SK-N-SH (cell line): Measurements from ENCODE around the gene SLC12A7. TPM values are rescaled to one million over a fixed set of nuclear protein-coding genes. Genes with fewer than 3 reads are reported as not detected.
A peak's percentile ranks its signal among the peaks of the same experiment; 100 is the strongest.
"Not testable (repeated sequence)": the region's sequence is repeated elsewhere in the genome, so short reads cannot be mapped to it uniquely, and the experiment has no call there.

Source experiments
- CTCF ChIA-PET: fragments of 300-600, 350-600 bp; formaldehyde crosslinking; extraction: SDS; loops from one replicate; lab custom pipeline; 2021; lab: Yijun Ruan, JAX
- POLR2A ChIA-PET: fragments of 350-600 bp; sonication (Branson Sonifier 250); formaldehyde crosslinking; extraction: SDS; loops from one replicate; lab custom pipeline; 2020; ENCODE audit warnings: antibody characterized with exemption, inconsistent platforms; lab: Yijun Ruan, JAX
- DNase-seq: peaks from one replicate; pipeline ENCODE4 v3.0.0; 2012
- H2AFZ ChIP-seq: fragments of 200-600 bp; sonication (generic); 2 replicates; pipeline ENCODE4 v1.8.1; 2016; ENCODE audit warnings: antibody characterized with exemption, mild to moderate bottlenecking, low read depth
- H3F3A ChIP-seq: fragments of 200-600 bp; sonication (generic); replicated peaks from 2 replicates; pipeline ENCODE3; 2016; ENCODE audit warnings: antibody characterized with exemption, mild to moderate bottlenecking; ENCODE audit not compliant: insufficient read depth
- H3K27ac ChIP-seq, 2 experiments: fragments of 200-500 bp in 1 of 2; fragments of 200-600 bp in 1 of 2; sonication (Bioruptor generic) in 1 of 2; sonication (generic), shearing (Covaris generic) in 1 of 2; 2 replicates each; pipeline versions ENCODE4 v1.5.1 to v1.6.1; 2014 to 2016; ENCODE audit warnings: low read depth in 2 of 2, inconsistent platforms in 1 of 2, low read length in 1 of 2, mild to moderate bottlenecking in 1 of 2, mixed read lengths in 1 of 2
- H3K27me3 ChIP-seq: fragments of 200-600 bp; sonication (generic), shearing (Covaris generic); 2 replicates; pipeline ENCODE4 v1.6.1; 2016; ENCODE audit warnings: mixed run types; ENCODE audit not compliant: insufficient read depth
- H3K36me3 ChIP-seq, 2 experiments: fragments of 200-500 bp in 1 of 2; fragments of 200-600 bp in 1 of 2; sonication (Bioruptor generic) in 1 of 2; sonication (generic) in 1 of 2; replicated peaks in 1 of 2; 2 replicates each; pipeline versions ENCODE3 to v1.5.1; 2014 to 2016; ENCODE audit warnings: low read length in 1 of 2, mild to moderate bottlenecking in 1 of 2; ENCODE audit not compliant: insufficient read depth in 2 of 2, control insufficient read depth in 1 of 2
- H3K4me1 ChIP-seq, 2 experiments: fragments of 200-500 bp in 1 of 2; fragments of 200-600 bp in 1 of 2; sonication (Bioruptor generic) in 1 of 2; sonication (generic), shearing (Covaris generic) in 1 of 2; 2 replicates each; pipeline versions ENCODE4 v1.5.1 to v1.6.1; 2014 to 2016; ENCODE audit warnings: low read depth in 1 of 2, low read length in 1 of 2, mixed run types in 1 of 2; ENCODE audit not compliant: insufficient read depth in 2 of 2, control insufficient read depth in 1 of 2
- H3K4me2 ChIP-seq: fragments of 200-600 bp; sonication (generic), shearing (Covaris generic); 2 replicates; pipeline ENCODE4 v1.6.1; 2017; ENCODE audit warnings: mixed run types
- H3K4me3 ChIP-seq, 2 experiments: fragments of 200-500 bp in 1 of 2; fragments of 200-600 bp in 1 of 2; sonication (Bioruptor generic) in 1 of 2; sonication (generic), shearing (Covaris generic) in 1 of 2; 2 replicates each; pipeline versions ENCODE4 v1.5.1 to v1.8.1; 2014 to 2016; ENCODE audit warnings: low read depth in 2 of 2, inconsistent platforms in 1 of 2, low read length in 1 of 2, mild to moderate bottlenecking in 1 of 2, mixed read lengths in 1 of 2, moderate library complexity in 1 of 2
- H3K79me2 ChIP-seq: fragments of 200-600 bp; sonication (generic); 2 replicates; pipeline ENCODE4 v1.8.1; 2017; ENCODE audit warnings: mild to moderate bottlenecking; ENCODE audit not compliant: insufficient read depth
- H3K9ac ChIP-seq: fragments of 200-600 bp; sonication (generic); 2 replicates; pipeline ENCODE4 v1.6.1; 2017; ENCODE audit warnings: mixed run types
- H3K9me2 ChIP-seq: fragments of 200-600 bp; sonication (generic); 2 replicates; pipeline ENCODE4 v1.6.1; 2017; ENCODE audit warnings: mixed run types
- H3K9me3 ChIP-seq: fragments of 200-600 bp; sonication (generic); 2 replicates; pipeline ENCODE4 v1.6.1; 2017; ENCODE audit warnings: mixed run types, mild to moderate bottlenecking, moderate library complexity
- H4K20me1 ChIP-seq: fragments of 200-600 bp; sonication (generic); 2 replicates; pipeline ENCODE4 v1.6.1; 2017; ENCODE audit warnings: mild to moderate bottlenecking, mixed run types; ENCODE audit not compliant: insufficient read depth
- ELF1 ChIP-seq: IDR thresholded peaks from 2 replicates; pipeline ENCODE4 v1.4.0; 2012
- EZH2phosphoT487 ChIP-seq: fragments of 200-600 bp; sonication (generic); IDR thresholded peaks from 2 replicates; pipeline ENCODE4 v1.6.1; 2017; ENCODE audit warnings: low read depth, mixed run types, mild to moderate bottlenecking, antibody characterized with exemption, moderate library complexity, borderline replicate concordance
- FOXJ3 ChIP-seq: sonication (generic); formaldehyde crosslinking; IDR thresholded peaks from 2 replicates; pipeline ENCODE4 v1.5.1; 2020; ENCODE audit warnings: mild to moderate bottlenecking, missing genetic modification reagents
- GATA2 ChIP-seq: sonication (generic); formaldehyde crosslinking; IDR thresholded peaks from 2 replicates; pipeline ENCODE4 v1.5.0; 2020; ENCODE audit warnings: mild to moderate bottlenecking, missing genetic modification reagents
- MEF2A ChIP-seq: IDR thresholded peaks from 2 replicates; pipeline ENCODE4 v1.4.0; 2012; ENCODE audit warnings: low read depth, borderline replicate concordance
- NFIC ChIP-seq: IDR thresholded peaks from 2 replicates; pipeline ENCODE4 v1.4.0; 2012; ENCODE audit warnings: borderline replicate concordance
- POLR2AphosphoS5 ChIP-seq: IDR thresholded peaks from 2 replicates; pipeline ENCODE4 v1.6.1; 2012; ENCODE audit warnings: low read depth, low read length
- RAD21 ChIP-seq: IDR thresholded peaks from 2 replicates; pipeline ENCODE4 v1.6.1; 2012; ENCODE audit warnings: mild to moderate bottlenecking, low read length
- REST ChIP-seq: IDR thresholded peaks from 2 replicates; pipeline ENCODE4 v1.6.1; 2012; ENCODE audit warnings: mild to moderate bottlenecking, low read depth, low read length, moderate library complexity
- TEAD4 ChIP-seq: IDR thresholded peaks from 2 replicates; pipeline ENCODE4 v1.4.0; 2012; ENCODE audit warnings: mild to moderate bottlenecking, borderline replicate concordance; ENCODE audit not compliant: insufficient read depth
- YY1 ChIP-seq: IDR thresholded peaks from 2 replicates; pipeline ENCODE4 v1.4.0; 2012; ENCODE audit warnings: low read depth, mild to moderate bottlenecking
- WGBS: methylation state at CpG from one replicate; pipeline ENCODE4 v1.1.6; 2017; ENCODE audit warnings: low lambda C conversion rate; 5-methylcytosine and 5-hydroxymethylcytosine counted together
- polyA plus RNA-seq, 3 experiments: library from polyadenylated mRNA; depleted of rRNA; stranded (reverse); fragments of >200 nt; gene quantifications; 2 replicates each; pipeline ENCODE4 v1.2.3, GENCODE V29; 2012
- TF ChIP-seq, protein P1 (sequence below): IDR thresholded peaks from 2 replicates; pipeline ENCODE4 v1.4.0; 2012; ENCODE audit warnings: low read depth, borderline replicate concordance
- TF ChIP-seq, protein P2 (sequence below): IDR thresholded peaks from 2 replicates; pipeline ENCODE4 v1.4.0; 2012; ENCODE audit warnings: low read depth
- TF ChIP-seq, protein P3 (sequence below): IDR thresholded peaks from 2 replicates; pipeline ENCODE4; 2012

The SLC12A7 gene
- polyA plus RNA-seq, 1 of the 3 experiments (the other 2 are of a cell fraction) = 2.6 TPM

GRCh38 chr5:1062761-1063568, 48.9 kb downstream of the SLC12A7 start:
- Histone ChIP-seq H3K79me2 (no peaks in the 10 kb centered on the region), H2AFZ (no peak overlapping the region), H3K27me3 (no peaks in the 10 kb centered on the region), H3K4me1 (no peaks in the 10 kb centered on the region), H3K9me2 (no peaks in the 10 kb centered on the region), H3K9me3 (no peaks in the 10 kb centered on the region), H3F3A (no peaks in the 10 kb centered on the region), H3K4me2 (no peak overlapping the region), H3K4me3 (no peak overlapping the region), H4K20me1 (no peaks in the 10 kb centered on the region), H3K27ac (no peak overlapping the region), H3K36me3 (no peaks in the 10 kb centered on the region), H3K9ac (no peak overlapping the region)
- ChIA-PET CTCF (no interaction called here), POLR2A (no interaction called here)
- TF ChIP-seq FOXJ3 (CRISPR knock-in tag) = no peak
- no peak for TF ChIP-seq POLR2AphosphoS5
- no peak for TF ChIP-seq YY1
- TF ChIP-seq GATA2 (CRISPR knock-in tag) = no peak
- no peak for TF ChIP-seq ELF1
- TF ChIP-seq NFIC = no peak
- TF ChIP-seq, protein P1, sequence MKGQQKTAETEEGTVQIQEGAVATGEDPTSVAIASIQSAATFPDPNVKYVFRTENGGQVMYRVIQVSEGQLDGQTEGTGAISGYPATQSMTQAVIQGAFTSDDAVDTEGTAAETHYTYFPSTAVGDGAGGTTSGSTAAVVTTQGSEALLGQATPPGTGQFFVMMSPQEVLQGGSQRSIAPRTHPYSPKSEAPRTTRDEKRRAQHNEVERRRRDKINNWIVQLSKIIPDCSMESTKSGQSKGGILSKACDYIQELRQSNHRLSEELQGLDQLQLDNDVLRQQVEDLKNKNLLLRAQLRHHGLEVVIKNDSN = no peak
- TF ChIP-seq RAD21 = no peak
- TF ChIP-seq, protein P2, sequence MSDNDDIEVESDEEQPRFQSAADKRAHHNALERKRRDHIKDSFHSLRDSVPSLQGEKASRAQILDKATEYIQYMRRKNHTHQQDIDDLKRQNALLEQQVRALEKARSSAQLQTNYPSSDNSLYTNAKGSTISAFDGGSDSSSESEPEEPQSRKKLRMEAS = no peak
- no peak for TF ChIP-seq EZH2phosphoT487
- TF ChIP-seq MEF2A = no peak
- TF ChIP-seq TEAD4 = no peak
- WGBS = 94% methylated on average over 16 of the region's 36 CpGs
- peak; percentile 22 for DNase-seq

DNA sequence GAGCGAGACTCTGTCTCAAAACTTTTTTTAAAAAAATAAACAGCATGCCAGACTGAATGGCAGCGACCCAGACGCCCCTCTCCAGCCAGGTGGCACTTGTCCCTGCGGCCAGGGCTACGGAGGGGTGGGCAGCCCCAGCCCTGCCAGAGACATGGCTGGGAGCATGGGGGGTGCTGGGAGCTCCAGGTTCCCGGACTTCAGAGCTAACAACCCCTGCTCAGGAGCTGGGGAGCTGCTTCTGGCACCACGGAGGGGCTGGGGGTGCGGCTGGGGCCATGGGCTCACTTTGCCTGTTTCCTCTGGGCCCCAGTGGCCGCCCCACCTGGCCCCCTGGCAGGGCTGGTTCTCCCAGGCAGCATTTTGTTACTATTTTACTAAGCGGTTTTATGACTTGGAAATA, 49.9 kb downstream of the SLC12A7 start:
- H3K27me3 ChIP-seq = no peaks in the 10 kb centered on the region
- ChIA-PET CTCF (interaction anchor here (0.6 to 1.5 kb wide), 2 partner anchors 95 to 106 kb away, joined by 3 to 4 read pairs; no protein-coding TSS in a partner anchor), POLR2A (no interaction called here)
- no peak overlapping the region for H3K4me2 ChIP-seq
- no peaks in the 10 kb centered on the region for H3K79me2 ChIP-seq
- H2AFZ ChIP-seq = no peak overlapping the region
- no peak overlapping the region for H3K4me3 ChIP-seq
- H4K20me1 ChIP-seq = no peaks in the 10 kb centered on the region
- H3K27ac ChIP-seq = no peak overlapping the region
- TF ChIP-seq, protein P3, sequence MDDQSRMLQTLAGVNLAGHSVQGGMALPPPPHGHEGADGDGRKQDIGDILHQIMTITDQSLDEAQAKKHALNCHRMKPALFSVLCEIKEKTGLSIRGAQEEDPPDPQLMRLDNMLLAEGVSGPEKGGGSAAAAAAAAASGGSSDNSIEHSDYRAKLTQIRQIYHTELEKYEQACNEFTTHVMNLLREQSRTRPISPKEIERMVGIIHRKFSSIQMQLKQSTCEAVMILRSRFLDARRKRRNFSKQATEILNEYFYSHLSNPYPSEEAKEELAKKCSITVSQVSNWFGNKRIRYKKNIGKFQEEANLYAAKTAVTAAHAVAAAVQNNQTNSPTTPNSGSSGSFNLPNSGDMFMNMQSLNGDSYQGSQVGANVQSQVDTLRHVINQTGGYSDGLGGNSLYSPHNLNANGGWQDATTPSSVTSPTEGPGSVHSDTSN = no peak
- TF ChIP-seq, protein P2 = no peak
- no peak for TF ChIP-seq REST
- TF ChIP-seq, all 33 proteins: peak for 0
- Histone ChIP-seq H3K4me1 (no peaks in the 10 kb centered on the region), H3F3A (no peaks in the 10 kb centered on the region), H3K9ac (no peak overlapping the region), H3K9me3 (no peaks in the 10 kb centered on the region), H3K36me3 (no peaks in the 10 kb centered on the region), H3K9me2 (no peaks in the 10 kb centered on the region)
- peak; percentile 20 for DNase-seq
- 37% methylated on average over 4 of the region's 10 CpGs for WGBS

DNA sequence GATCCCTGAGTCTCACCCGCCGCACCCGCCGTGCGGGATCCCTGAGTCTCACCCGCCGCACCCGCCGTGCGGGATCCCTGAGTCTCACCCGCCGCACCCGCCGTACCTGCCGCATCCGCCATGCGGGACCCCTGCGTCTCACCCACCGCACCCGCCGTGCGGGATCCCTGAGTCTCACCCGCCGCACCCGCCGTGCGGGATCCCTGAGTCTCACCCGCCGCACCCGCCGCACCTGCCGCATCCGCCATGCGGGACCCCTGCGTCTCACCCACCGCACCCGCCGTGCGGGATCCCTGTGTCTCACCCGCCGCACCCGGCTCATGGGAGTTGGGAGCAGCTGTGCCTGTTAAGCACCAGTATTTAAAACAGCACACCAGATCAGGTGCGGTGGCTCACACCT, 50.6 kb downstream of the SLC12A7 start:
- H3K4me1 ChIP-seq = not testable (repeated sequence)

More for the DNA sequence above, 50.6 kb downstream of the SLC12A7 start:
- H3K4me3 ChIP-seq, H3K9ac ChIP-seq, H3K27ac ChIP-seq, H3F3A ChIP-seq, H3K4me2 ChIP-seq, H3K79me2 ChIP-seq, DNase-seq, H4K20me1 ChIP-seq, H3K9me2 ChIP-seq, H3K36me3 ChIP-seq, POLR2A ChIA-PET, H2AFZ ChIP-seq, H3K27me3 ChIP-seq, H3K9me3 ChIP-seq: not testable (repeated sequence)
- WGBS = 91% methylated on average over 11 of the region's 43 CpGs
- CTCF ChIA-PET = interaction anchor here (1.5 kb wide), 1 partner anchor 106 kb away, joined by 4 read pairs; no protein-coding TSS in a partner anchor
